GM21737 (cell line): ENCODE results near the gene CXorf58.
A peak's percentile ranks its signal among the peaks of the same experiment; 100 is the strongest.

Experiments
- ATAC-seq: cut with Tn5 transposase; IDR thresholded peaks from one replicate; pipeline ENCODE4 v1.9.1; 2021; ENCODE audit warnings: mild to moderate bottlenecking, moderate library complexity; ENCODE audit not compliant: unreplicated experiment

The CXorf58 gene

DNA sequence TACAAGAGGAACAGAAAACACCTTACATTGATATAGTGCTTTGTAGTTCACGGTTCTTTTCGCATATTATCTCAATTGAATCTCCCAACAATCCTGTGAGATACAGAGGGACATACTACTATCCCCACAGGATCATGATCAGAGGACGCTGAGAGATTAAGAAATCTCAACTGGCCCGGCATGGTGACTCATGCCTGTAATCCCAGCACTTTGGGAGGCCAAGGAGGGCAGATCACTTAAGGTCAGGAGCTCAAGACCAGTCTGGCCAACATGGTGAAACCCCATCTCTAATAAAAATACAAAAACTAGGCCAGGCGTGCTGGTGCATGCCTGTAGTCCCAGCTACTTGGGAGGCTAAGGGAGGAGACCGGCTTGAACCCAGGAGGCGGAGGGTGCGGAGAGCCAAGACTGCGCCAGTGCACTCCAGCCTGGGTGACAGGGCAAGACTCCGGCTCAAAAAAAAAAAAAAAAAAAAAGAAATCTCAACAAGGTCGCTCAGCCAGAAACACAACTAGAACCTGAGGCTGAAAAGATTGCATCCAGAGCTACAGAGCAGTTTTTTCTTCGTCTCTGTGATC lies 7.5 kb upstream of the CXorf58 start:
- ATAC-seq: no peak

DNA sequence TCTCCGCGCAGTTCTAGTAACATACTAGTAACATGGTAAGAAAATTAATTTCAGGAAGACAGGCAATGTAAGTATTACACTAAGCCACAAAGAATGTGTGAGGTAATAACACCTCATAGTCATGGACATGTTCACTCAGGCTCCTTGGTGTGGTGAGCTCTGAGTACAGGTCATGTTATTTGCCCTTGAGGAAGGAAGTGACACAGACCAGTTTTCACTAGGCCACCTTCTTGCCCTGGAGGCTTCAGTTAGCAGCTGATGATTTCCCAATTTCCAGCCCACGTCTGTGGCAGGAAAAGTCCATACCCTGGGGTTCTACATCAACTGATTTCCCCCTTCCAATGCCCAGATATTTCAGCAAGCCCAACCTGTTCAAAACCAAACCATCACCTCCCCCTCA lies 6.7 kb upstream of the CXorf58 start:
- ATAC-seq: no peak

- ATAC-seq: peak; percentile 55
Observed at GRCh38 chrX:23901805-23902204, 6.0 kb upstream of the CXorf58 start.

GRCh38 chrX:23902419-23902818 lies 5.4 kb upstream of the CXorf58 start:
- no peak for ATAC-seq

DNA sequence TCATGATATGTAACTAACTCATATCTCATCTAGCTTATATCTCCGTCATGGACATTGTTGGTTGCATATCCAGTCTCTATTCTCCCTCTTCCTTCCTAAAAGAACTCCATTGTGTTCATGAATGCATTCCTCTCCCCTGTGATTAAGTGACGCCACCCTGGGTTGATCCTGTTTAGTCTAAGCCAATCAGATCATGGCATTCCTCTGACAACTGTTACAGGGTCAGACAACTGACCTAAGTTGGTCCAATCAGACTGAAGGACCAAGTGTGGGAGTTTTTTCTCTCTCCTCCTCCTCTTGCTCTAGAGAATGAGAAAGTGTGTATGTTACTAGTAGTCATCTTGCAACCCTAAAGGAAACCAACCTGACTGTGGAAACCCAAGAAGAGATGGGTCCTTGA lies 3.7 kb upstream of the CXorf58 start:
- ATAC-seq: no peak

GRCh38 chrX:23907111-23907497 lies 702 bp upstream of the CXorf58 start:
- ATAC-seq: peak; percentile 0

GRCh38 chrX:23908219-23909004 lies 606 bp downstream of the CXorf58 start:
- ATAC-seq: no peak

DNA sequence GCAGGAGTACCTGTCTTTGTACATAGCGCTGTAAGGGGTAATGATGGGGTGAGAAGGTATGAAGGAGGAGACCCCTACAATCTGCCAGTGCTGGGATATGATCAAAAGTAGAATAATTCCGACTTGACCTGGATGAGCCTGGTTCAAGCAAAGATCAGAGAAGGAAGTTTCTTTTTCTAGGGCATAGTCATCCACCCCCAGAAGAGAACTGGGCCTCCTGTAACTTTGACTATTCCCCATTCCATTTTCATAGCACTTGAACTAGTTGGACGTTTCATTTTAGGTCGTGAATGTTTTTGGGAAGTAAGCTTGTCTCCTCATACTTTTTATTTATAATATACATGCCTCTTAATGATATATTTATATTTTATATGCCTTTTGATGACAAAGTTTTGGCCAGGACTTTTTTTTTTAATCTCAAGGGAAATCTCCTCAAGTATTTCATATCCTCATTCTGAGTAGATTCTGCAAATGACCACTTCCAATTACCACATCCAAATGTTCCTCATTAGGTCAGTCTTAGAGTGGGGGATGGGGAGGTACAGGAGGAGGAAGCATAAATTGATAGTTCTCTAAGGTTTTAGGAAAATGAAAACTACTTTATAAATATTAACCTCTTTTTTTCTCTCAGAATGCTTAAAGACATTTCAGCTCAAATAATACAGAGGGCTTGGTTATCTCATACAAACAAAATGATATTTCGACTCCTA lies 3.5 kb downstream of the CXorf58 start:
- ATAC-seq: no peak

- no peak for ATAC-seq
Observed at GRCh38 chrX:23919148-23919547, 11.3 kb downstream of the CXorf58 start.

DNA sequence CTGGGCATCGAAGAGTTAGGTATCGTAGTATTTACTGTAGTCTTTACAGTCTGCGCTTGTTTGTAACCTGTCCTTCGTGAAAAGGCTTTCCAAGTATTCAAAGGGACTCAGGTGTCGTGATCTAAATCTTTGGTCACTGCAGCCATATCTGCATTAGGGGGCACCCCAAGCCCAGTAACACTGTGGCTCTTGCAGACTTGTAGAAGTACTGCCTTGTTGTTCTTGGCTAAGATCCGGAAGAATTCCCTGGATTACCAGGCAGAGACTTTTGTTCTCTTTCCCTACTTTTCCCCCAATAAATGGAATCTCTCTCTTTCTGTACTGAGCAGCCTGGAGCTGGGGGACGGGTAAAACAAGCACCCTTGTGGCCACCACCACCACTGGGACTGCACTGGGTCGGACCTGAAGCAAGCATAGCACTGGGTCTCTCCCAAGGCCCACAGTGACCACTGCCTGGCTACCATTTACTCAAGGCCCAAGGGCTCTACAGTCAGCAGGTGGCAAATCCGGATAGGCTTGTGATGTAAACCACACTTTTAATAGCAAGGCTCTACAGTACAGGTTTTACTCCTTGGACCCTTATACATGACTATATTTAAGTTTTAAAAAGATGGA lies 12.0 kb downstream of the CXorf58 start:
- no peak for ATAC-seq

- ATAC-seq: no peak
Observed at GRCh38 chrX:23926015-23926414, 18.2 kb downstream of the CXorf58 start.

- ATAC-seq: no peak
Observed at GRCh38 chrX:23930894-23931604, 23.2 kb downstream of the CXorf58 start.

DNA sequence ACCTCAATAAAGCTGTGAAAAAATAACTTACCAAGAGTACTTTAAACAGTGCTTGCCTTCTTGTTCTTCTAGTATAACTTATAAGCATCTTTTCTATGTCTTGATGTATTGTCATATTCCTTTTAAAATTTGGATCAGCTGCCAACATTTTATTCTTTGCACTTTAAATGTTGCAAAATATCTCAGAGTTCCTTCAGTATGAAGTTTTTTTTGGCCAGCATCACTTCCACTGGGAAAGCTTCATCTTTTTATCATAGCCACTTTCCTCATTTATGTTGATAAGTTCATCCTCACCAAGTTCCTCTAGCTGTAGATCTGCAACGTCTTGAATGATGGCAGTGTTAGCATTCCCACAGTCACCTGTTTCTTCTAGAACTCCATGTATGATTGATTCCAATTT lies 24.2 kb downstream of the CXorf58 start:
- no peak for ATAC-seq

DNA sequence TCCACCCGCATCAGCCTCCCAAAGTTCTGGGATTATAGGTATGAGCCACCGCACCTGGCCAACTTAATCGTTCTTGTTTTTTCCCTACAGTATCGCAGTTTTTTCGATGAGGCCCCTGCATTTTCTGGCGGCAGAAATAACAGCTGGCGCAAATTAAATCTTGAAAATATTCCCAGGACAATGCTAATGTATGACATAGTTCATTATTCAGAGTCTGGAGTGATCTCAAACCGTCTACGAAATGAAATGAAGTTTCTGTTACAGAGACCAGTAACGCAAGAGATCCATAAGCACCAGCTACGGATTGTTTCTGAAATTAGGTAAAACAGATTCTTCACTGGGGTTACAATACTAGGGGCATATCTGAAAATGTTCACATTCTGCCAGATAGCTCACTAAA lies 27.3 kb downstream of the CXorf58 start:
- no peak for ATAC-seq

DNA sequence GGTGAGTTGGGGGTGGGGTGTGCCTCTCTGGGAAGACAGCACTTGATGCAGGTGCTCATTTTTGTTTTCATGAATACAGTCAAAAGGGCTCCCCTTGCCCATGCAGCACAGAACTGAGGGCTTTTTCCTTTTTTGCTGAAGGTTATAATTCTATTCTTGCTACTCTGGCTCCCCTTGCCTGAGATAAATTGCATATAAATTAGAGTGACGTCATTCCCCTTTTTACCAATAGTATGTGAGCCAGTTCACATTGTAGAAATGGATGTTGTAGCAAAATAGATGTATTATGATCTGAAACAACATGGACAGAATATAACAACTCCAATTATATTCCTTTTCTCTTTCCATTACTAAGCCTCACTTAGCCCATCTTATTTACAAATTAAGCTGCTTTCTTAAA lies 28.4 kb downstream of the CXorf58 start:
- no peak for ATAC-seq

GRCh38 chrX:23937100-23937499 lies 29.3 kb downstream of the CXorf58 start:
- no peak for ATAC-seq

- ATAC-seq: no peak
Observed at GRCh38 chrX:23938690-23939089, 30.9 kb downstream of the CXorf58 start.

DNA sequence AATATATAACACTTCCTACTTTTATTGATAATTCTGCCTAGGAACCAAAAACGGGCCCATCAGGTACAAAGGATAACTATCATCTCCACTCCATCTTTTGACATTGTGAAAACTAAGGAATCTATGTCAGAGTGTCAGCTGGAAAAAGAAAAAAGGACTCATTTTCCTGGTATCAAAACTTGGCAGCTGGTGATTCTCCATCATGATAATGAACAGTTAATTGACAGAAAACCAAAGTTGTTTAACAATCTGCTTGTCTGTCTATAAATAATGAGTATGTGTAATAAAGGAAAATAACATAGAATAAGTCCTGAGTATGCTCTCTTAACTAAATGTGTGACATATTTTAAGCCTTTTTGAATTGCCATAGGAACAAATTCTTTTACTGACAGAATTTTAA lies 31.4 kb downstream of the CXorf58 start:
- ATAC-seq: no peak

- ATAC-seq: no peak
Observed at GRCh38 chrX:23944234-23944633, 36.4 kb downstream of the CXorf58 start.

DNA sequence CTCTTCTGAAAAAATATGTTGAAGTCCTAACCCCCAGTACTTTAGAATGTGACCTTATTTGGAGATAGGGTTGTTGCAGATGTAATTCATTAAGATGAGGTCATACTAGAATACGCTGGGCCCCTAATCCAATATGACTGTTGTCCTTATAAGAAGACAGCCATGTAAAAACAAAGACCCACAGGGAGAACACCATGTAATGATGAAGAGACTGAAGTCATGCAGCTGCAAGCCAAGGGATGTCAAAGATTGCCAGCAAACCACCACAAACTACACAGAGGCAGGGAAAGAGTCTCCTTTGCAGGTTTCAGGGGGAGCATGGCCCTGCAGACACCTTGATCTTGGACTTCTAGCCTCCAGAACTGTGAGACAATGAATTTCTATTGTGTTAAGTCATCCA lies 37.4 kb downstream of the CXorf58 start:
- no peak for ATAC-seq

DNA sequence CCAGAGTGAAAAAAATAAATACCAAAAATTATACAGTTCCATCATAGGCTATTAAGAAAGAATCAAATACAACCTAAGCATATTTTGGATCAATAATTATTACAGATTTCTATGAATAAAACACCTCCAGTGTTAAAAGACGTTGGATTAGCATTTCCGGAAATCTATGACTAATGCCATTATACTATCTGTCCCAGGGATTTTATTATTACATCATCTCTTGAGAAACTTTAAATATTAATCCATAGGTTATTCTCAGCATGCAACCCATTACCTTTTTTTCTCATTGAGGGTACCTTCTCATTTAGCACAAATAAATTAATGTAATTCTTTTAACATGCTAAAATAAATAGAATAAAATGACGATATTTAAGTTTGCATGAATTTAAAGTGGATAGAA lies 44.6 kb downstream of the CXorf58 start:
- ATAC-seq: no peak
